Myocyte (in vitro differentiated cells): ENCODE measurements around the gene METAP1. TPM values are rescaled to one million over a fixed set of nuclear protein-coding genes. Genes with fewer than 3 reads are reported as not detected.
"Not testable (repeated sequence)": the region's sequence is repeated elsewhere in the genome, so short reads cannot be mapped to it uniquely, and the experiment has no call there.

Experiments
- DNase-seq: peaks from one replicate; pipeline ENCODE4 v3.0.0-alpha.2; 2012; ENCODE audit warnings: low read depth
- total RNA-seq: library from RNA; depleted of rRNA; stranded (reverse); fragments of >200 nt; gene quantifications from 2 replicates; pipeline ENCODE4 v1.2.3, GENCODE V29; 2014

Gene METAP1
- total RNA-seq, 1 donor from 2014 or later: 44.6 TPM

- no peak for DNase-seq
These were observed 59.0 kb downstream of the METAP1 start for GRCh38 chr4:99054428-99054994.

- no peak for DNase-seq
These were observed 62.7 kb downstream of the METAP1 start for GRCh38 chr4:99058228-99058627.

DNA sequence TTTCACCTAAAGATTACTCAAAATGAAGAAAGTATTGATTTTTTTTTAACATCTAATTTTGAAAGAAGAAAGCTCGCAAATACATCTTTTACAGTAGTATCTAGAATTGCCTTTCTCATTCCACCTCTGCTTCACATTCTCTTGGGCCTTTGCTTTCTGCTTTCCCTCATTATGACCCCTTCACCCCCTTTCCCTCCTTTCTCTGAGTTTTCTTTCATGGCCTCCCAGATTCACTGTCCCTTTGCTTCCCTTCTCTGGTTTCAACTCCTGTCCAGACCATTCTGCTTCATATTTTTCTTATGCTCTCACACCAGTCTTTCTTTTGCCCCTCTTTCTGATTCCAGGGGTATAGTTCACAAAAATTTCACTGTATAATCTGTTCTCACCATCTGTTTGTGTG lies 64.0 kb downstream of the METAP1 start:
- DNase-seq: no peak

DNA sequence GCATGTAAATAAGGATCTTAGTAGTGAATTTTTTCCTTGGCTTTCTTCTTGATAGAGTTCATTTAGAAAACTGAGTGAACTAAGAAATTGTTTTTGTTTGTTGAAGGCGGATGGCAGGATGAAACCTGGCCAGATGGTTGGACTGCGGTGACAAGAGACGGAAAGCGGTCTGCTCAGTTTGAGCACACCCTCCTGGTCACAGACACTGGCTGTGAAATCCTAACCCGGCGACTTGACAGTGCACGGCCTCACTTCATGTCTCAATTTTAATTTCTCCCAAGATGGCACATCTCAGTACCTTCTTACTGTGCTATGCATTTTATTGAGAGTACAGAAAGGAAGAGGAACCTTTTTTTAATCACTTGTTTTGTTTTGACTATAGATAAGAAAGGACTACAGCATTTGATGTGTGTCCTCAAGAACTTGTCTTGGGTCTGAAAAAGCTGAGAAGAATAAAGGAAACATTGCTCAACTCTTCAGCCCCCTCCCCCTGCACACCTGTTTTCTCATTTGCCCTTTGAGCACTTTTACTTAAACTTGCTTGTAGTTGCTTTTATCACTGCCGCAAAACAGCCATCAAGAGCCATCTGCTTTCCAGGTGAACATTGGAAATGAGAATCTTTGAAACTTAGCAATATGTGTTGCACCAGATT lies 65.7 kb downstream of the METAP1 start:
- DNase-seq: no peak

GRCh38 chr4:99062120-99062519 lies 66.6 kb downstream of the METAP1 start:
- peak; percentile 85 for DNase-seq

DNA sequence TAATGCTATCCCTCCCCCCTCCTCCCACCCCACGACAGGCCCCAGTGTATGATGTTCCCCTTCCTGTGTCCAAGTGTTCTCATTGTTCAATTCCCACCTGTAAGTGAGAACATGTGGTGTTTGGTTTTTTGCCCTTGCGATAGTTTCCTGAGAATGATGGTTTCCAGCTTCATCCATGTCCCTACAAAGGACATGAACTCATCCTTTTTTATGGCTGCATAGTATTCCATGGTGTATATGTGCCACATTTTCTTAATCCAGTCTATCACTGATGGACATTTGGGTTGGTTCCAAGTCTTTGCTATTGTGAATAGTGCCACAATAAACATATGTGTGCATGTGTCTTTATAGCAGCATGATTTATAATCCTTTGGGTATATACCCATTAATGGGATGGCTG lies 70.0 kb downstream of the METAP1 start:
- DNase-seq: not testable (repeated sequence)

DNA sequence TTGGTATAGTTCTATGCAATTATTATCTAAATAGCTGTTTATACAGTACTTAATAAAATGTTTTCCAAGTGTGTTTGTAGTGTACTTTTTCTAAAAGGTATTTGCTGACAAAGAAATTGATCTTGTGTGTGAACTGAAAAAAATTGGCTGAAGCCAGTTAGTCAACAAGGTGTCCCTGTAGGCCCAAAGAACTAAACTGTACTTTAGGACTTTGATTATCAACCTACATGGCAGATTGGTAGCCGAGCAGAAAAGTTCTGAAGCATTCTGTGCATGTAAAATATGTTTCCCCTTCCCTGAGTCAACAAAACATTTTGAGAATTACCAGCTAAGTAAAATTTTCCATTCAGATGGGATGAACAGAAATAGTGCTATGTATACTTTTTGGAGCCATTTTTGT lies 72.1 kb downstream of the METAP1 start:
- DNase-seq: no peak

DNA sequence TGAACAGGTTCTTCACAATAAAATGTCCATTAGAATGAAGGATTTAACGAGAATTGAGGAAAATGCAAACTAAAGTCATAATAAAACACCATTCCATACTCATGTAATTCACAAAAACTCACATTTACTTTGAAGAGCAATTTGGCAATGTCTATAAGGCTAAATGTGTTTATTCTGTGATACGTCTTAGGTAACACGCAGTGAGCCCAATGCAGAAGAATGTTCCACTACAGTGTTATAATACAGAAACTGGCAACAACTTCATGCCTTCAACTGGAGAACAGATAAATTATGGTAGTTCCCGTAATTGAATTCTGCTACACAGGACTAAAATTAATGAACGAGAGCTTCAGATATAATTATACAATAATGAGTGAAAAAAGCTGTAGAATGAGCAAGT lies 75.6 kb downstream of the METAP1 start:
- DNase-seq: no peak

- no peak for DNase-seq
These were observed 79.3 kb downstream of the METAP1 start for GRCh38 chr4:99074816-99075215.

DNA sequence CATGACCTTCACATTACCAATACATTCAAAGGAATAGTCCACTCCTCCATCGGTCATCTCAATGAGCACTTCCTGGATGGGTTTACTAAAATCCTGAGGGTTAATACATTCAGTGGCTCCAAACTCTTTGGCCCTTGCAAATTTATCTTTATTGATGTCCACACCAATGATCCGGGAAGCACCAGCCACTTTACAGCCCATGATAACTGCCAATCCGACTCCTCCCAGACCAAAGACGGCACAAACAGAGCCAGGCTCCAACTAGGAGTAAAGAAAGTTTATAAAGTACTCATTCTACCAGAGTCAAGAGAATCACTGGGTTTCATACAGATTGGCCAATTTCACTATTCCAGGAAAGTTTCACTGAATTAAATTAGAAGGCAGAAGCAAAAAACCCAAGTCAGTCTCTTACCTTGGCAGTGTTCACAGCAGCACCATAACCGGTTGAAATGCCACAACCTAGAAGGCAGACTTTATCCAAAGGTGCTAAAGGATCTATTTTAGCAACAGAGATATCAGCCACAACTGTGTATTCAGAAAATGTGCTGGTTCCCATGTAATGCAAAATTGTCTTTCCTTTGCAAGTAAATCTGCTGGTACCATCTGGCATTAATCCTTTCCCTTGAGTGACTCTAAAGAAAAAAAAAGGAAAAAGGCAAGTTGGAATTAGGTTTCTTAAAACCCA lies 80.9 kb downstream of the METAP1 start:
- no peak for DNase-seq

- no peak for DNase-seq
These were observed 81.7 kb downstream of the METAP1 start for GRCh38 chr4:99077177-99077576.

- DNase-seq: peak; percentile 70
These were observed 82.8 kb downstream of the METAP1 start for GRCh38 chr4:99078336-99078735.

DNA sequence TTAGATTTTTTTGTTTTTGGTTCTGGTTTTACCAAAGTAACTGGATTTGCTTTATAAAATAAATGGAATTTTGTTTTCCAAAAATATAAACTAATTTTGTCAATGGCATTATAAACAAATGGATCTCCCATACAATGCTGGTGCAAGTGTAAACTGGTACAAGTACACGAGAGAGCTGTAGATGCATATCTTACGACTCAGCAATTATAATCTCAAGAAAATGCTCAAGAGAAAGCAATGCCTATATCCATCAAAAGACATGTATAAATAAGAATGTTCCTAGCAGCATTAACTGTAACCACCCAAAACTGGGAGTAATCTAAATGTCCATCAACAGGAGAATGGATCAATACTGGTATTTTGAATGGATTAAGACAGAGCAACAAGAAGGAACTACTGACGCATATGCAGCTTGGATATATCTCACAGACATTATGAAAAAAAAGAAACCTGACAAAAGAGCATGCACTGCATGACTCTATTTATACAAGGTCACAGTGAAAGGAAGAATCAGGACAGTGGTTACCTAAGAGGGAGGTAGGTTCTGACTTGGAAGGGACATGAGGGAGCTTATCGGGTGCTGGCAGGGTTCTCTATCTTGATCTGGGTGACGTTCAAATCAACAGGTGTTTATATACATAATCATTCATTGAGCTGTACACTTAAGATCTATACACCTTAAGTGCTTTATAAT lies 83.6 kb downstream of the METAP1 start:
- no peak for DNase-seq

GRCh38 chr4:99079625-99080295 lies 84.2 kb downstream of the METAP1 start:
- DNase-seq: no peak

- not testable (repeated sequence) for DNase-seq
These were observed 85.3 kb downstream of the METAP1 start for GRCh38 chr4:99080869-99081268.

DNA sequence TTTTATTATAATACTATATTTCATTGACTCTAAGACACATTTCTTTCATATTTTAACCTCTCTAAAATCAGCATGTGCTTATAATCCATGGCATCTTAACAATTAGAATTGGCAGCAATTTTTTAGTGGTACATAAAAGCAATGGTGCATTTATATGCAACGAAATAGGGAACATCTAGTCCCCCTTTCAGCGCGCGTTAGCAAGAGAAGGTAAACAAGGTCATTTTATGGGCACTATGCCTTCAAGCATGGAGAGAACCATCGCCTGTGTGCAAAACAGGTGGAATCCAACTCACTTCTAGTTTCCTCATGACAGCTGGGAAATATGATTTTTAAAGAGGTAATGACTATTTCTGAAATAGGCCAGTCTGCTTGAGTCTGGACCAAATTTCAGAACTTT lies 86.7 kb downstream of the METAP1 start:
- no peak for DNase-seq

GRCh38 chr4:99084595-99084994 lies 89.1 kb downstream of the METAP1 start:
- no peak for DNase-seq

GRCh38 chr4:99088023-99088449 lies 92.5 kb downstream of the METAP1 start:
- DNase-seq: peak; percentile 49

DNA sequence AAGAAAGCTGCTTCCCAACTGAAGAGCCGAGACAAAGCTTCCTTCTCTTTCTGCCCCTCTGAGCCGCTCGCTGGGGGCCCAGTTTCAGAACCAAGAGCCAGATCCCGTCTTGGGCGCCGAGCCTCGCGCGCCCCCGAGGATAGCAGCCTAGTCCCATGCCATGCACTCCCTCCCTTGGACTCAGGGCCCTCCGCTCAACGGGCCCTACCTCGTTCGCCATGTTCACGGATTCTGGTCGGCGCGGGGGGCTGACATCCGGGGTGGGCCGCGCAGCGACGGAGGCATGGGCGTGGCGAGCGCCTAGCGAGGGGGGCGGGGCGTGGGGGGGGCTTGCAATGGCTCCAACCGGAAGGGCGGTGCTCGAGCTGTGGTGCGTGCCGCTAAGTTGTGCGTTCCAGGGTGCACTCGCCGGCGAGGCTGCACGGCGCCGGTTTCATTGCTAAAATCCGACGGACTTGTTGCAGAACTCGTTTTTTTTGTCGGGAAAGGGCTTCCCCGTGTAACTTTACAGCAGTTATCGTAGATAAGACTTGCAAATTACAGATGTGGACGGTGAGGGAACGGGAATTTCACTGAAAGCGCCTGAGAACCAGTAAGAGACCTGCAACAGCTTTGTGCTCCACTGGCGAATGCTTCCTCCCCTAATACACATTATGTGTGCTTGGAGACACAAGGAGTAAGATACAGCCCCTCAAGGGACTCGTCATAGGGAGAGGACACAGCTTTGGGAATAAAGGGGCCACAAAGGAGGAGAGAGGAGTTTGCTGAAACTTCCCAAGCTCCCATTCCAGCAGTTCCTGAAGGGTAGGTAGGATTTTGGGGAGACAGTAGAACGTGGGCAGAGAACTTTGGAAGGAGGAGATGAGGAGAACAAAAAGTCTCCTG lies 93.2 kb downstream of the METAP1 start, which contains the start of gene ADH5:
TSS of gene ADH5 (minus strand) at position 308 of the 885 bp plus-strand sequence. CDS start at position 220, 88 bp downstream.
- DNase-seq: peak; percentile 89

- no peak for DNase-seq
These were observed 95.1 kb downstream of the METAP1 start for GRCh38 chr4:99090481-99091215.
